Measurements from ENCODE around the gene TK2. TPM values are rescaled to one million over a fixed set of nuclear protein-coding genes. Genes with fewer than 3 reads are reported as not detected.
A peak's percentile ranks its signal among the peaks of the same experiment; 100 is the strongest.
"Not testable (repeated sequence)": the region's sequence is repeated elsewhere in the genome, so short reads cannot be mapped to it uniquely, and the experiment has no call there.

TK2 gene
- total and polyA plus RNA-seq, 11 donors: 9.4 to 29.4 (median 17.3) TPM

DNA sequence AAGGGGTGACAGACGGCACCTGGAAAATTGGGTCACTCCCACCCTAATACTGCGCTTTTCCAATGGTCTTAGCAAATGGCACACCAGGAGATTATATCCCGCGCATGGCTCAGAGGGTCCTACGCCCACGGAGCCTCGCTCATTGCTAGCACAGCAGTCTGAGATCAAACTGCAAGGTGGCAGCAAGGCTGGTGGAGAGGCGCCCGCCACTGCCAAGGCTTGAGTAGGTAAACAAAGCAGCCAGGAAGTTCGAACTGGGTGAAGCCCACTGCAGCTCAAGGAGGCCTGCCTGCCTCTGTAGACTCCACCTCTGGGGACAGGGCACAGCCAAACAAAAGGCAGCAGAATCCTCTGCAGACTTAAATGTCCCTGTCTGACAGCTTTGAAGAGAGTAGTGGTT is 53.7 kb downstream of the TK2 start:
- H3K4me1 ChIP-seq; H3K36me3 ChIP-seq; intact Hi-C loops (cut with DNase I); ATAC-seq; H3K4me3 ChIP-seq; H3K27me3 ChIP-seq; H3K27ac ChIP-seq; H3K9me3 ChIP-seq: not testable (repeated sequence)
- peak in 1 of 5 donors; percentile 2 for DNase-seq
- 95 to 100% (median 98%) methylated on average over 9 to 10 of the region's 10 CpGs for WGBS, 4 donors

GRCh38 chr16:66495440-66495839 is 54.5 kb downstream of the TK2 start:
- WGBS, 4 donors: 87 to 98% (median 92%) methylated on average over 2 of the region's 2 CpGs
- Histone ChIP-seq H3K27me3 (no peaks in the 10 kb centered on the region), H3K4me1 (peaks cover 0 to 8% (median 0%) of the 10 kb centered on the region in 12 donors), H3K4me3 (no peak overlapping the region), H3K9me3 (no peaks in the 10 kb centered on the region), H3K27ac (no peak overlapping the region), H3K36me3 (no peaks in the 10 kb centered on the region)
- no peak for TF ChIP-seq CTCF (IDR thresholded peaks at IDR 0.05)
- TF ChIP-seq POLR2A (IDR thresholded peaks at IDR 0.05): no peak
- ATAC-seq: no peak
- peak in 1 of 5 donors; percentile 1 for DNase-seq
- intact Hi-C loops (cut with DNase I): no loop called here

DNA sequence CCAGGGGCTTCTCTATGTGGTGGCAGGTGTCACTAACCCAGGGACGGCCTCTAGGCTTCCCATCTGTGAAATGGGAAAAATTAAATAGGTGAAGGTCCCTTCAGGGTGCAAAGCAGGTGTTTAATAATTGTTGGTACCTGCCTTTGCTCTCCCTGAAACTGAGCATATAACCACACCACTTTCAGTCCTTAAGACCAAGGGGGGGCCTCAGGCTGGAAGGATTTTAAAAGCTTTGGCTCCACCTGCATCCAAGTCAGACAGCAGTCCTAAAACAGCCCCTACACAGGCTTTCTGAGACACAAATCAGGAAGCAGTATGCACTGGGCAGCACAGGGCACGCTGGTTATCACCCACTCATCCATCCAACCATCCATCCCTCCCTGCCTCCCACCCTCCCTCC is 55.0 kb downstream of the TK2 start:
- no peak for TF ChIP-seq CTCF (IDR thresholded peaks at IDR 0.05)
- no peak for TF ChIP-seq POLR2A (IDR thresholded peaks at IDR 0.05)
- ATAC-seq: no peak
- intact Hi-C loops (cut with DNase I): no loop called here
- H3K27ac ChIP-seq: no peak overlapping the region
- H3K9me3 ChIP-seq: no peaks in the 10 kb centered on the region
- H3K4me3 ChIP-seq: no peak overlapping the region
- no peaks in the 10 kb centered on the region for H3K36me3 ChIP-seq
- H3K4me1 ChIP-seq: peaks cover 0 to 8% (median 0%) of the 10 kb centered on the region in 12 donors
- 96 to 98% (median 96%) methylated on average over 2 of the region's 2 CpGs for WGBS, 4 donors
- H3K27me3 ChIP-seq: no peaks in the 10 kb centered on the region
- DNase-seq: peak in 1 of 5 donors; percentile 3

DNA sequence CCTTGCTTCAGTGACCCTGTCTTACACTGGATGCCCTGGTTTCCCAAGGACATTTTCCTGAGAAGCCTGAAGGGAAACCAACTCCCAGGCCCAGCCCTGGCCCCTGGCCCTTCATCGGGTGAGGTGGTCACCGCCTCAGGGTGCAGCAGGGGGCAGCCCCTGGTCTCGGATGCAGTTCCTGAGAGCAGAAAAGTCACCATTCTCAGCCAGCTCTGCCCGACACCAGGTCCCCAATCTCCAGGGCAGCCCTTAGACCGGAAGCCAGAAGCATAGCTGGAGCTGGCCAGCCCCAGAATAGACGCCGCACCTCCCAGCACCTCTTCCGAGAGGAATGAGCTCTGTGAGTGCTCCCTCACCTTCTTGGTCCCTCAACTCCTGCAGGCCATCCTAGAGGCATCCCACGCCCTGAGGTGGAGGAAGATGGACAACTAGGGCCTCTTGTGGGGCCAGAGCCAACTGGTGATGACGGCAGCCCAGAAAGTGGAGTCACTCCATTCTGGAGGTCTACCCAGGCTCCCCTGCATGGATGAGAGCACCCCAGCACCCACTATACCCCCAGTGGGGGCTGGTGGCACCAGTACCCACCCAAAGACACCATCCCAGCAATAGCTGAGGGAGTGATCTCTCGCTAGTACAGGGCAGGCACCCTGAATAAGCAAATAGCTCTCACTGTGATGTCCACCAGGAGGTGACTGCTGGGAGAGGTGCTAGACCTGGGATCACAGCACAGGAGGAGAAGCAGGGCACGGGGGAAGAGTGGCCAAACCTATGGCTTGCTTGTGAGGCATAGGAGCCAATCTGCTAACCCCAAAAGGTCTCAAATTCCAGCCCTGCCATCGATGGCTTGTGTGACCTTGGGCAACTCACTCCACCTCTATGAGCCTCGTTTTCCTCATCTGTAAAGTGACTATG is 56.2 kb downstream of the TK2 start:
- Histone ChIP-seq H3K4me1 (peaks cover 0 to 8% (median 0%) of the 10 kb centered on the region in 12 donors), H3K9me3 (peaks cover 0 to 1% (median 0%) of the 10 kb centered on the region in 12 donors), H3K36me3 (no peaks in the 10 kb centered on the region), H3K4me3 (no peak overlapping the region), H3K27me3 (no peaks in the 10 kb centered on the region), H3K27ac (no peak overlapping the region)
- DNase-seq: peak in 1 of 5 donors; percentile 12
- TF ChIP-seq POLR2A (IDR thresholded peaks at IDR 0.05) (no peak), CTCF (IDR thresholded peaks at IDR 0.05) (no peak)
- intact Hi-C loops (cut with DNase I): no loop called here
- 93 to 95% (median 95%) methylated on average over 9 to 14 of the region's 14 CpGs for WGBS, 4 donors
- peak in 1 of 4 donors; percentile 12 for ATAC-seq

Data from heart left ventricle (tissue), 16 donors.